ENCODE results near the gene DOCK3. TPM values are rescaled to one million over a fixed set of nuclear protein-coding genes. Genes with fewer than 3 reads are reported as not detected.

Gene DOCK3
- total and polyA plus RNA-seq, 2 of the 4 experiments (the other 2 are of a cell fraction): under 0.01 to 0.12 TPM

DNA sequence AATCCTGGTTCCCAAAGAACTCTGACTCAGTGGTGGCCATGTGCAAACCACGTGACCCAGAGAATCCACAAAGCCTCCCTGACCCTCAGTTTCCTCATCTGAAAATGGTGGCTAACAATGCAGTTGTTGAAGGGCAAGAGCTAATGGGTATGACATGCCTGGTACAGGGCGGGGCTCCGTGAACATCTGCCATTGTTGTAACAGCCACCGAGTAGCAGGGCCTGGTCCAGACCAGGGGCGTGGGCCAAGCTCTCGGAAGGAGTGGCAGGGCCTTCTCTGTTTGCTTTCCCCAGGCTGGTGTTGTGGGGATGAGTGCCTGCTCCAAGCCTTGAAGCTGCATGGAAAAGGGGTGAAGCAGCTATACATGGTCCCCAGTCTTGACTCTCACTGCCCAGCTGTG lies 44.3 kb upstream of the DOCK3 start:
- 100% methylated on average over 4 of the region's 6 CpGs; no CpG with 5 or more reads in 1 of the 2 experiments for WGBS, 2 experiments (ENCODE audit: extremely low coverage in 2 of 2, insufficient read length in 1 of 2)
- Histone ChIP-seq H2AFZ (replicated peaks; ENCODE audit: low read length, poor library complexity) (no peak overlapping the region), H3K4me2 (ENCODE audit: low read depth, low read length) (no peak overlapping the region), H4K91ac (ENCODE audit: insufficient read depth, low read depth, low read length) (no peak overlapping the region), H3K14ac (replicated peaks; ENCODE audit: low read depth, low read length) (no peak overlapping the region), H3K4me1 (ENCODE audit: control insufficient read depth, insufficient read depth, low read length) (peaks cover 3% of the 10 kb centered on the region), H4K20me1 (ENCODE audit: insufficient read depth, low read length) (peaks cover 4% of the 10 kb centered on the region), H2BK120ac (ENCODE audit: low read depth, low read length) (no peak overlapping the region), H4K5ac (ENCODE audit: low read depth, low read length) (no peak overlapping the region), H2BK20ac (ENCODE audit: low read depth, low read length) (no peak overlapping the region), H2BK15ac (ENCODE audit: low read depth, low read length) (no peak overlapping the region), H3K23ac (ENCODE audit: low read depth, low read length) (no peak overlapping the region), H3K4ac (ENCODE audit: low read depth, low read length) (no peak overlapping the region), H2BK5ac (ENCODE audit: low read depth, low read length, poor library complexity, severe bottlenecking) (no peak overlapping the region), H3K9ac (ENCODE audit: low read depth, low read length) (no peak overlapping the region), H3K56ac (ENCODE audit: extremely low read depth, insufficient read depth, low read length) (no peak overlapping the region), H3K9me3 (ENCODE audit: control insufficient read depth, insufficient read depth, low read length) (no peaks in the 10 kb centered on the region), H2AK5ac (ENCODE audit: low read depth, low read length) (no peak overlapping the region), H2AK9ac (replicated peaks; ENCODE audit: low read depth, low read length, poor library complexity) (peak overlapping the region; percentile 69), H3K4me3 (ENCODE audit: insufficient read depth, low read depth, low read length) (no peak overlapping the region), H3K27ac (ENCODE audit: insufficient read depth, low read length) (no peak overlapping the region), H3K27me3 (ENCODE audit: control insufficient read depth, insufficient read depth, low read length) (no peaks in the 10 kb centered on the region), H3K9me1 (ENCODE audit: insufficient read depth, low read length) (peaks cover 22% of the 10 kb centered on the region), H3K18ac (ENCODE audit: low read depth, low read length) (no peak overlapping the region), H4K8ac (ENCODE audit: low read depth in 2 of 2, low read length in 2 of 2) (no peak overlapping the region), H3K36me3 (ENCODE audit: control insufficient read depth, insufficient read depth, low read length) (no peaks in the 10 kb centered on the region), H3K79me1 (ENCODE audit: low read depth in 1 of 2, low read length in 2 of 2) (peaks cover 0 to 9% of the 10 kb centered on the region in 2 experiments; a peak in 2 of 4 replicates)
- dilution Hi-C loops (cut with HindIII; ENCODE audit: low sequenced_read_pairs, unreplicated experiment): no loop called here
- no TSS peak for BruUV-seq (replicated peaks)
- intact Hi-C loops (cut with micrococcal nuclease): no loop called here
- DNase-seq (no peak), ATAC-seq (ENCODE audit: low read depth) (no peak)
- CTCF ChIA-PET: no interaction called here
- in situ Hi-C loops (cut with MboI; ENCODE audit: low sequenced_read_pairs): no loop called here
- POLR2A ChIA-PET (ENCODE audit: unreplicated experiment): no interaction called here
- TF ChIP-seq, protein P1, sequence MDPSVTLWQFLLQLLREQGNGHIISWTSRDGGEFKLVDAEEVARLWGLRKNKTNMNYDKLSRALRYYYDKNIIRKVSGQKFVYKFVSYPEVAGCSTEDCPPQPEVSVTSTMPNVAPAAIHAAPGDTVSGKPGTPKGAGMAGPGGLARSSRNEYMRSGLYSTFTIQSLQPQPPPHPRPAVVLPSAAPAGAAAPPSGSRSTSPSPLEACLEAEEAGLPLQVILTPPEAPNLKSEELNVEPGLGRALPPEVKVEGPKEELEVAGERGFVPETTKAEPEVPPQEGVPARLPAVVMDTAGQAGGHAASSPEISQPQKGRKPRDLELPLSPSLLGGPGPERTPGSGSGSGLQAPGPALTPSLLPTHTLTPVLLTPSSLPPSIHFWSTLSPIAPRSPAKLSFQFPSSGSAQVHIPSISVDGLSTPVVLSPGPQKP (IDR thresholded peaks at IDR 0.05; ENCODE audit: borderline replicate concordance, low read depth, low read length): no peak
- TF ChIP-seq MXI1 (IDR thresholded peaks at IDR 0.05; ENCODE audit: borderline replicate concordance, low read depth, low read length): no peak
- no peak for TF ChIP-seq RFX5 (IDR thresholded peaks at IDR 0.05; ENCODE audit: low read depth, low read length)
- no peak for TF ChIP-seq CHD1 (IDR thresholded peaks at IDR 0.05; ENCODE audit: low read depth, low read length)
- TF ChIP-seq POLR2A (IDR thresholded peaks at IDR 0.05; ENCODE audit: low read depth, low read length): no peak
- no peak for TF ChIP-seq FOS (IDR thresholded peaks at IDR 0.05; ENCODE audit: low read depth, low read length)
- no peak for TF ChIP-seq CEBPB (IDR thresholded peaks at IDR 0.05; ENCODE audit: low read depth, low read length)
- no peak for TF ChIP-seq NFE2L2 (IDR thresholded peaks at IDR 0.05; ENCODE audit: low read depth, low read length)
- no peak for TF ChIP-seq BHLHE40 (IDR thresholded peaks at IDR 0.05; ENCODE audit: low read depth, low read length)
- TF ChIP-seq RAD21 (IDR thresholded peaks at IDR 0.05; ENCODE audit: low read length): no peak

Measured in IMR-90 (cell line).